ENCODE results near the gene INSIG1. TPM values are rescaled to one million over a fixed set of nuclear protein-coding genes. Genes with fewer than 3 reads are reported as not detected.

The INSIG1 gene
- total and polyA plus RNA-seq, 2 of the 4 experiments (the other 2 are of a cell fraction), result 19.0 to 26.0 TPM

DNA sequence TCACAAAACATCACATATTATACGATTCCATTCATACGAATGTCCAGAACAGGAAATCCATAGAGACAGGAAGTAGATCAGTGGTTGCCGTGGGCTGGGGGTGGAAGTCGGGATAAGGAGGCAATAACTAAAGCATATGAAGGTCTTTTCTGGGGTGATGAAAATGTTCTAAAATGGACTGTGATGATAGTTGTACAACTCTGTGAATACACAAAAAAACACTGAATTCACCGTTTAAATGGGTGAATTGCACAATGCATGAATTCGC lies 3.2 kb upstream of the INSIG1 start:
- Histone ChIP-seq H3K4me2 (ENCODE audit: low read depth, low read length) (no peak overlapping the region), H4K5ac (ENCODE audit: low read depth, low read length) (no peak overlapping the region), H3K36me3 (ENCODE audit: control insufficient read depth, insufficient read depth, low read length) (no peaks in the 10 kb centered on the region), H2BK5ac (ENCODE audit: low read depth, low read length, poor library complexity, severe bottlenecking) (no peak overlapping the region), H3K18ac (ENCODE audit: low read depth, low read length) (no peak overlapping the region), H3K27me3 (ENCODE audit: control insufficient read depth, insufficient read depth, low read length) (no peaks in the 10 kb centered on the region), H4K20me1 (ENCODE audit: insufficient read depth, low read length) (peaks cover 5% of the 10 kb centered on the region), H2AK5ac (ENCODE audit: low read depth, low read length) (no peak overlapping the region), H3K9me1 (ENCODE audit: insufficient read depth, low read length) (peaks cover 14% of the 10 kb centered on the region), H4K8ac (ENCODE audit: low read depth in 2 of 2, low read length in 2 of 2) (no peak overlapping the region), H3K23ac (ENCODE audit: low read depth, low read length) (no peak overlapping the region), H2AK9ac (replicated peaks; ENCODE audit: low read depth, low read length, poor library complexity) (no peak overlapping the region), H3K9me3 (ENCODE audit: control insufficient read depth, insufficient read depth, low read length) (no peaks in the 10 kb centered on the region), H3K14ac (replicated peaks; ENCODE audit: low read depth, low read length) (no peak overlapping the region), H3K79me1 (ENCODE audit: low read depth in 1 of 2, low read length in 2 of 2) (peaks cover 0 to 18% of the 10 kb centered on the region in 2 experiments; a peak in 1 of 4 replicates), H2AFZ (replicated peaks; ENCODE audit: low read length, poor library complexity) (no peak overlapping the region), H3K4me1 (ENCODE audit: control insufficient read depth, insufficient read depth, low read length) (peaks cover 2% of the 10 kb centered on the region; the same call in 1 of the 2 replicates), H3K4ac (ENCODE audit: low read depth, low read length) (no peak overlapping the region), H3K9ac (ENCODE audit: low read depth, low read length) (no peak overlapping the region), H4K91ac (ENCODE audit: insufficient read depth, low read depth, low read length) (no peak overlapping the region), H3K27ac (ENCODE audit: insufficient read depth, low read length) (no peak overlapping the region), H3K4me3 (ENCODE audit: insufficient read depth, low read depth, low read length) (no peak overlapping the region), H3K56ac (ENCODE audit: extremely low read depth, insufficient read depth, low read length) (no peak overlapping the region), H2BK15ac (ENCODE audit: low read depth, low read length) (no peak overlapping the region), H2BK20ac (ENCODE audit: low read depth, low read length) (no peak overlapping the region), H2BK120ac (ENCODE audit: low read depth, low read length) (no peak overlapping the region)
- 63% methylated on average over 2 of the region's 6 CpGs; no CpG with 5 or more reads in 1 of the 2 experiments for WGBS, 2 experiments (ENCODE audit: extremely low coverage in 2 of 2, insufficient read length in 1 of 2)
- ChIA-PET POLR2A (ENCODE audit: unreplicated experiment) (no interaction called here), CTCF (no interaction called here)
- dilution Hi-C loops (cut with HindIII; ENCODE audit: low sequenced_read_pairs, unreplicated experiment), result no loop called here
- intact Hi-C loops (cut with micrococcal nuclease), result loop anchor here (10.0 kb wide), 1 partner anchor 160 kb away; the partner anchor contains the start of gene EN2
- TF ChIP-seq RCOR1 (IDR thresholded peaks at IDR 0.05; ENCODE audit: insufficient replicate concordance, low read length), result no peak
- TF ChIP-seq CEBPB (IDR thresholded peaks at IDR 0.05; ENCODE audit: low read depth, low read length), result peak; percentile 42; the same call in 1 of the 2 replicates
- no peak for TF ChIP-seq MXI1 (IDR thresholded peaks at IDR 0.05; ENCODE audit: borderline replicate concordance, low read depth, low read length)
- no peak for TF ChIP-seq NFE2L2 (IDR thresholded peaks at IDR 0.05; ENCODE audit: low read depth, low read length)
- TF ChIP-seq SMC3 (IDR thresholded peaks at IDR 0.05; ENCODE audit: low read depth, low read length), result no peak
- no TSS peak for BruUV-seq (replicated peaks)
- ATAC-seq (ENCODE audit: low read depth) (no peak), DNase-seq (no peak)
- in situ Hi-C loops (cut with MboI; ENCODE audit: low sequenced_read_pairs), result no loop called here

All from IMR-90 (cell line).